Peyer's patch (tissue), 4 donors: Measurements from ENCODE around the gene MAGI2. TPM values are rescaled to one million over a fixed set of nuclear protein-coding genes. Genes with fewer than 3 reads are reported as not detected.

Experiments used
- DNase-seq, 3 donors: peaks; one replicate each; pipeline ENCODE4 v3.0.0-alpha.2; 2017 to 2019
- H3K27ac ChIP-seq, 4 donors: fragments of 200-600 bp; sonication (generic); one replicate each; pipeline ENCODE4 v1.5.1; 2016 to 2019
- H3K27me3 ChIP-seq, 2 donors: fragments of 200-600 bp; sonication (generic); one replicate each; pipeline ENCODE4 v1.5.1; 2019
- H3K36me3 ChIP-seq, 3 donors: fragments of 200-600 bp; sonication (generic); one replicate each; pipeline ENCODE4 v1.5.1; 2016 to 2019
- H3K4me1 ChIP-seq, 4 donors: fragments of 200-600 bp; sonication (generic); one replicate each; pipeline ENCODE4 v1.5.1; 2016 to 2019
- H3K4me3 ChIP-seq, 4 donors: fragments of 200-600 bp; sonication (generic); 1 replicate in 3 of 4; 2 replicates in 1 of 4; pipeline ENCODE4 v1.5.1; 2016 to 2019; ENCODE audit warnings: mild to moderate bottlenecking in 1 of 4
- H3K9me3 ChIP-seq, 4 donors: fragments of 200-600 bp; sonication (generic); one replicate each; pipeline ENCODE4 v1.5.1; 2016 to 2019; ENCODE audit warnings: mild to moderate bottlenecking in 1 of 4
- CTCF ChIP-seq, 6 experiments: fragments of 450-650 bp in 4 of 6; fragments of 200-600 bp in 2 of 6; sonication (generic) in 1 of 6; IDR thresholded peaks; one replicate each; pipeline ENCODE4 v1.5.1; 2017 to 2019; ENCODE audit warnings: antibody characterized with exemption in 6 of 6, mild to moderate bottlenecking in 3 of 6, moderate library complexity in 1 of 6
- POLR2A ChIP-seq, 2 donors: fragments of 450-650 bp; IDR thresholded peaks; one replicate each; pipeline ENCODE4 v1.5.1; 2017; ENCODE audit warnings: antibody characterized with exemption in 2 of 2, mild to moderate bottlenecking in 2 of 2, moderate library complexity in 2 of 2
- total RNA-seq, 4 donors: library from RNA; depleted of rRNA; stranded (reverse); fragments of >200 nt; gene quantifications; one replicate each; pipeline ENCODE4 v1.1.0, GENCODE V29; 2016

Gene MAGI2
- total RNA-seq, 4 donors from 2014 or later: 1.6 to 12.4 (median 2.8) TPM

DNA sequence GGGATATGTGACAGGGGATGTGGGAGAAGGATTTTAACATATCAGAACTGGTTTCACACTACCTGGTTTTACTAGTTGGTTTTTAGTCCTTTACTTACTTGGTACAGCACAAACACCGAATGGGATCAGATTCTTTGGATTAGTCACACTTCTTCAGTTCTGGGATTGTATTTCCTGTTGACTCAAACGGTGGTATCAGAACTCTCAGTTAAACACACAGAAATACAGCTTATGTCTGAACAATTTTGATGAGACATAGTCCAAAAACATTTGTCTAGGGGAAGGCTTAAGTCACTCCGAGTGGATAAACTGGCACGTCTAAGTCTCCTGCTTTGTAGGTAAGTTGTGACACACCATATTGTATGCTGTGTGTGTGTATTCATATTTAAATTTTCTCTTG, 1174.4 kb downstream of the MAGI2 start:
- no peaks in the 10 kb centered on the region for H3K4me1 ChIP-seq
- no peaks in the 10 kb centered on the region for H3K36me3 ChIP-seq
- H3K27ac ChIP-seq: no peak overlapping the region
- TF ChIP-seq CTCF (IDR thresholded peaks at IDR 0.05) (no peak), POLR2A (IDR thresholded peaks at IDR 0.05) (no peak)
- no peak for DNase-seq
- H3K4me3 ChIP-seq: no peak overlapping the region
- H3K27me3 ChIP-seq: no peaks in the 10 kb centered on the region
- no peaks in the 10 kb centered on the region for H3K9me3 ChIP-seq

DNA sequence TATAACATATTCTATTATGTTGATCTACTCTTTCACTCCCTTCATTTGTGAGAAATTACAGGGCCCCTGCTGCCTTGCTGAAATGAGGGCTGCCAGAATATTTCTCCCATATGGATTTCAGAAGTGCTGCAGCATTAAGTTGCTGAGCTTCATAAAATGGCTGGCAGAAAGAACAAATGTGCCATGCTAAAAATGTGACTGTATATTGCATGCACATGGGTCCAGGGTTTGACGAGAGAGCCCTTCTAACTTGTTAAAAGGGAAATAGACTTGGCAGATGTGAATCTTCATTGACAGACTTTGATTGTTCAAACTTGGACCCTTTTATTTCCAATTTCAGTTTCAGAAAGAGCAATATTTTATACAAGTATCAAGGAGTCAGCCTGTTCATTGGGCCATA, 1186.3 kb downstream of the MAGI2 start:
- Histone ChIP-seq H3K27me3 (no peaks in the 10 kb centered on the region), H3K4me3 (no peak overlapping the region), H3K9me3 (no peaks in the 10 kb centered on the region), H3K4me1 (no peaks in the 10 kb centered on the region), H3K27ac (no peak overlapping the region), H3K36me3 (no peaks in the 10 kb centered on the region)
- DNase-seq: no peak
- TF ChIP-seq CTCF (IDR thresholded peaks at IDR 0.05): no peak
- no peak for TF ChIP-seq POLR2A (IDR thresholded peaks at IDR 0.05)

- H3K9me3 ChIP-seq: no peaks in the 10 kb centered on the region
- no peak overlapping the region for H3K27ac ChIP-seq
- no peak overlapping the region for H3K4me3 ChIP-seq
- no peak for DNase-seq
- no peak for TF ChIP-seq CTCF (IDR thresholded peaks at IDR 0.05)
- TF ChIP-seq POLR2A (IDR thresholded peaks at IDR 0.05): no peak
- no peaks in the 10 kb centered on the region for H3K4me1 ChIP-seq
- H3K27me3 ChIP-seq: no peaks in the 10 kb centered on the region
- H3K36me3 ChIP-seq: no peaks in the 10 kb centered on the region
These were observed 1188.0 kb downstream of the MAGI2 start for GRCh38 chr7:78265486-78265885.

- Histone ChIP-seq H3K27me3 (no peaks in the 10 kb centered on the region), H3K4me1 (no peaks in the 10 kb centered on the region), H3K4me3 (no peak overlapping the region), H3K36me3 (no peaks in the 10 kb centered on the region), H3K9me3 (no peaks in the 10 kb centered on the region), H3K27ac (no peak overlapping the region)
- no peak for DNase-seq
- no peak for TF ChIP-seq POLR2A (IDR thresholded peaks at IDR 0.05)
- no peak for TF ChIP-seq CTCF (IDR thresholded peaks at IDR 0.05)
These were observed 1188.4 kb downstream of the MAGI2 start for GRCh38 chr7:78265071-78265470.

DNA sequence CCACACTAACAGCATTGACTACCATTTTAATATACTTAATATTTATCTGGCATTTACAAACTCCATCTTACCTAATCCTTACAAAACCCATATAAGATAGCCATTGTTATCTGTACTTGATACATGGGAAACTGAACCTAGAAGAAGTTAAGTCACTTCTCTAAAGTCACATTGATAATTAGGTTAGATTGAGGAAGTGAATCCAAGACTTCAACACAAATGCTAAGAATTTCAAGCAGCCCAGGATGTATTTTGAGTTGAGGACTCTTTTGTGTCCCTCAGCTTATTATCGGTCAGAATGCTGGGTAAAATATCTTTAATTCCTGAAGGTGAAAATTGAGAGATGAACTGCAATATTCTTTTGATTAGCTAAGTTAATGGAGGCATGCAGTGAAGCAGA, 1189.4 kb downstream of the MAGI2 start:
- Histone ChIP-seq H3K4me3 (no peak overlapping the region), H3K27ac (no peak overlapping the region), H3K9me3 (no peaks in the 10 kb centered on the region), H3K4me1 (no peaks in the 10 kb centered on the region), H3K27me3 (no peaks in the 10 kb centered on the region), H3K36me3 (no peaks in the 10 kb centered on the region)
- DNase-seq: no peak
- TF ChIP-seq POLR2A (IDR thresholded peaks at IDR 0.05) (no peak), CTCF (IDR thresholded peaks at IDR 0.05) (no peak)

GRCh38 chr7:78261739-78262138, 1191.7 kb downstream of the MAGI2 start:
- TF ChIP-seq CTCF (IDR thresholded peaks at IDR 0.05) (no peak), POLR2A (IDR thresholded peaks at IDR 0.05) (no peak)
- Histone ChIP-seq H3K4me1 (no peaks in the 10 kb centered on the region), H3K9me3 (no peaks in the 10 kb centered on the region), H3K27ac (no peak overlapping the region), H3K27me3 (no peaks in the 10 kb centered on the region), H3K36me3 (no peaks in the 10 kb centered on the region), H3K4me3 (no peak overlapping the region)
- DNase-seq: no peak
